IMR-90 (cell line): Measurements from ENCODE around the gene ZNF202. TPM values are rescaled to one million over a fixed set of nuclear protein-coding genes. Genes with fewer than 3 reads are reported as not detected.

Source experiments
- ATAC-seq: fragments of 200-7000 bp; cut with Tn5 transposase; 2 replicates; pipeline ENCODE4 v1.9.1; 2020; ENCODE audit warnings: low read depth, mild to moderate bottlenecking, moderate library complexity
- BruUV-seq: library from RNA; stranded (reverse); fragments of 400-500 nt; replicated peaks from 2 replicates; lab custom pipeline; 2021; lab: Mats Ljungman, UMichigan
- CTCF ChIA-PET: fragments of 300-600 bp; formaldehyde crosslinking; extraction: SDS; loops from one replicate; lab custom pipeline; 2021; ENCODE audit warnings: antibody characterized with exemption; lab: Yijun Ruan, JAX
- POLR2A ChIA-PET: fragments of 300-600 bp; sonication (Branson Sonifier 250); formaldehyde crosslinking; loops from one replicate; lab custom pipeline; 2022; ENCODE audit warnings: antibody characterized with exemption; ENCODE audit not compliant: unreplicated experiment; lab: Charles Lee
- DNase-seq: peaks from one replicate; pipeline ENCODE4 v3.0.0; 2013
- H2AFZ ChIP-seq: replicated peaks from 2 replicates; pipeline ENCODE3; 2013; ENCODE audit warnings: low read length, mild to moderate bottlenecking; ENCODE audit not compliant: poor library complexity
- H2AK5ac ChIP-seq: 2 replicates; pipeline ENCODE4 v1.6.1; 2013; ENCODE audit warnings: low read depth, low read length, inconsistent platforms
- H2AK9ac ChIP-seq: replicated peaks from 2 replicates; pipeline ENCODE3; 2013; ENCODE audit warnings: mild to moderate bottlenecking, low read depth, low read length, moderate library complexity; ENCODE audit not compliant: poor library complexity
- H2BK120ac ChIP-seq: 2 replicates; pipeline ENCODE4 v1.6.1; 2013; ENCODE audit warnings: low read depth, low read length, inconsistent platforms
- H2BK15ac ChIP-seq: 3 replicates; pipeline ENCODE4 v1.6.1; 2013; ENCODE audit warnings: low read depth, low read length, inconsistent platforms
- H2BK20ac ChIP-seq: 2 replicates; pipeline ENCODE4 v1.6.1; 2013; ENCODE audit warnings: low read depth, mild to moderate bottlenecking, inconsistent platforms, low read length, moderate library complexity
- H2BK5ac ChIP-seq: 2 replicates; pipeline ENCODE4 v1.6.1; 2013; ENCODE audit warnings: mild to moderate bottlenecking, low read depth, low read length, inconsistent platforms; ENCODE audit not compliant: poor library complexity, severe bottlenecking
- H3K14ac ChIP-seq: replicated peaks from 2 replicates; pipeline ENCODE4 v1.6.1; 2013; ENCODE audit warnings: low read depth, low read length, inconsistent platforms
- H3K18ac ChIP-seq: 2 replicates; pipeline ENCODE4 v1.6.1; 2013; ENCODE audit warnings: low read depth, low read length, control low read depth
- H3K23ac ChIP-seq: 2 replicates; pipeline ENCODE4 v1.6.1; 2013; ENCODE audit warnings: low read depth, low read length, inconsistent platforms
- H3K27ac ChIP-seq: 2 replicates; pipeline ENCODE4 v1.5.1; 2013; ENCODE audit warnings: mild to moderate bottlenecking, control low read depth, low read length; ENCODE audit not compliant: insufficient read depth
- H3K27me3 ChIP-seq: 2 replicates; pipeline ENCODE4 v1.6.1; 2013; ENCODE audit warnings: low read length; ENCODE audit not compliant: control insufficient read depth, insufficient read depth
- H3K36me3 ChIP-seq: 2 replicates; pipeline ENCODE4 v1.6.1; 2013; ENCODE audit warnings: low read length, mixed read lengths; ENCODE audit not compliant: control insufficient read depth, insufficient read depth
- H3K4ac ChIP-seq: 2 replicates; pipeline ENCODE4 v1.6.1; 2013; ENCODE audit warnings: low read depth, low read length, inconsistent platforms
- H3K4me1 ChIP-seq: 2 replicates; pipeline ENCODE4 v1.6.1; 2013; ENCODE audit warnings: low read length, mixed read lengths; ENCODE audit not compliant: control insufficient read depth, insufficient read depth
- H3K4me2 ChIP-seq: 2 replicates; pipeline ENCODE4 v1.6.1; 2013; ENCODE audit warnings: low read depth, mild to moderate bottlenecking, control low read depth, low read length, moderate library complexity
- H3K4me3 ChIP-seq: 2 replicates; pipeline ENCODE4 v1.5.1; 2013; ENCODE audit warnings: low read depth, mild to moderate bottlenecking, control low read depth, low read length, moderate library complexity; ENCODE audit not compliant: insufficient read depth
- H3K56ac ChIP-seq: 2 replicates; pipeline ENCODE4 v1.6.1; 2013; ENCODE audit warnings: low read length, inconsistent platforms; ENCODE audit not compliant: insufficient read depth; ENCODE audit errors: extremely low read depth
- H3K79me1 ChIP-seq, 2 experiments: 2 replicates each; pipeline ENCODE4 v1.6.1; 2013; ENCODE audit warnings: low read length in 2 of 2, inconsistent platforms in 1 of 2, low read depth in 1 of 2
- H3K9ac ChIP-seq: 2 replicates; pipeline ENCODE4 v1.6.1; 2013; ENCODE audit warnings: low read depth, low read length, control low read depth
- H3K9me1 ChIP-seq: 2 replicates; pipeline ENCODE4 v1.6.1; 2013; ENCODE audit warnings: low read length, inconsistent platforms; ENCODE audit not compliant: insufficient read depth
- H3K9me3 ChIP-seq: 2 replicates; pipeline ENCODE4 v1.6.1; 2013; ENCODE audit warnings: low read length; ENCODE audit not compliant: control insufficient read depth, insufficient read depth
- H4K20me1 ChIP-seq: 2 replicates; pipeline ENCODE4 v1.6.1; 2013; ENCODE audit warnings: low read length, inconsistent platforms; ENCODE audit not compliant: insufficient read depth
- H4K5ac ChIP-seq: 2 replicates; pipeline ENCODE4 v1.6.1; 2013; ENCODE audit warnings: mild to moderate bottlenecking, low read depth, low read length, control low read depth
- H4K8ac ChIP-seq, 2 experiments: 2 replicates each; pipeline ENCODE4 v1.6.1; 2013; ENCODE audit warnings: low read depth in 2 of 2, low read length in 2 of 2, control low read depth in 1 of 2, inconsistent platforms in 1 of 2
- H4K91ac ChIP-seq: 2 replicates; pipeline ENCODE4 v1.6.1; 2013; ENCODE audit warnings: low read depth, low read length, inconsistent platforms; ENCODE audit not compliant: insufficient read depth
- CEBPB ChIP-seq: IDR thresholded peaks from 2 replicates; pipeline ENCODE4 v1.6.1; 2012; ENCODE audit warnings: low read depth, low read length, improper control_type of control experiment
- NFE2L2 ChIP-seq: fragments of 150-350 bp; IDR thresholded peaks from 2 replicates; pipeline ENCODE4 v1.6.1; 2016; ENCODE audit warnings: low read depth, mild to moderate bottlenecking, low read length
- POLR2A ChIP-seq: IDR thresholded peaks from 2 replicates; pipeline ENCODE4 v1.6.1; 2012; ENCODE audit warnings: mild to moderate bottlenecking, low read depth, low read length
- WGBS, 2 experiments: methylation state at CpG; one replicate each; pipeline versions ENCODE4 v1.1.5 to v1.1.7; 2013; ENCODE audit warnings: missing lambda C conversion rate in 2 of 2; ENCODE audit not compliant: insufficient read length in 1 of 2; ENCODE audit errors: extremely low coverage in 2 of 2; 5-methylcytosine and 5-hydroxymethylcytosine counted together
- dilution Hi-C: fragments of 300-500 bp; cut with HindIII; formaldehyde crosslinking; loops from one replicate; pipeline ENCODE4 v1.14.3; 2018; ENCODE audit warnings: low sequenced_read_pairs; ENCODE audit not compliant: unreplicated experiment
- in situ Hi-C: fragments of 300-500 bp; cut with MboI; formaldehyde crosslinking; loops from 3 replicates; pipeline ENCODE4 v1.14.3; 2019; ENCODE audit warnings: low sequenced_read_pairs, inconsistent platforms, mixed read lengths
- intact Hi-C: fragments of 100-400 bp; cut with micrococcal nuclease; formaldehyde crosslinking; loops from 2 replicates; pipeline ENCODE4 v1.10.0; 2022
- polyA plus RNA-seq, 3 experiments: library from polyadenylated mRNA; depleted of rRNA; stranded (reverse); fragments of >200 nt; gene quantifications; 2 replicates each; pipeline ENCODE4 v1.2.3, GENCODE V29; 2012; ENCODE audit warnings: low replicate concordance in 1 of 3
- total RNA-seq: library from RNA; depleted of rRNA; stranded (reverse); fragments of >200 nt; gene quantifications from 2 replicates; pipeline ENCODE4 v1.2.3, GENCODE V29; 2012

ZNF202 gene
- total and polyA plus RNA-seq, 2 of the 4 experiments (the other 2 are of a cell fraction), result 7.7 to 8.2 TPM

- in situ Hi-C loops, result no loop called here
- no peak for ATAC-seq
- CTCF ChIA-PET, result no interaction called here
Measured at GRCh38 chr11:123702139-123702538, 39.3 kb downstream of the ZNF202 start.

More at GRCh38 chr11:123702139-123702538, 39.3 kb downstream of the ZNF202 start:
- Histone ChIP-seq H2AK9ac (no peak overlapping the region), H3K79me1 (no peaks in the 10 kb centered on the region), H4K8ac (no peak overlapping the region), H2BK20ac (no peak overlapping the region), H3K27me3 (peaks cover 26% of the 10 kb centered on the region), H3K56ac (no peak overlapping the region), H2BK120ac (no peak overlapping the region), H3K4me3 (no peak overlapping the region), H3K4me1 (no peaks in the 10 kb centered on the region), H3K23ac (no peak overlapping the region), H3K27ac (no peak overlapping the region), H2AK5ac (no peak overlapping the region), H3K14ac (no peak overlapping the region), H3K9me3 (no peaks in the 10 kb centered on the region), H3K9ac (no peak overlapping the region), H4K20me1 (no peaks in the 10 kb centered on the region), H2BK5ac (no peak overlapping the region), H3K4me2 (no peak overlapping the region), H2BK15ac (no peak overlapping the region), H4K91ac (no peak overlapping the region), H3K9me1 (no peaks in the 10 kb centered on the region), H3K18ac (no peak overlapping the region), H3K36me3 (no peaks in the 10 kb centered on the region), H4K5ac (no peak overlapping the region), H3K4ac (no peak overlapping the region), H2AFZ (peak overlapping the region; percentile 70)
- POLR2A ChIA-PET, result no interaction called here
- TF ChIP-seq CEBPB (no peak), NFE2L2 (no peak), POLR2A (no peak)
- WGBS, 2 experiments, result 38% methylated on average over 3 of the region's 9 CpGs; no CpG with 5 or more reads in 1 of the 2 experiments
- dilution Hi-C loops (no loop called here), intact Hi-C loops (no loop called here)
- BruUV-seq, result no TSS peak
- no peak for DNase-seq
